Thymus (tissue), 11 donors: ENCODE data around the gene FRZB. TPM values are rescaled to one million over a fixed set of nuclear protein-coding genes. Genes with fewer than 3 reads are reported as not detected.
"Not testable (repeated sequence)": the region's sequence is repeated elsewhere in the genome, so short reads cannot be mapped to it uniquely, and the experiment has no call there.

ENCODE experiments used
- DNase-seq, 9 donors: peaks; one replicate each; pipeline ENCODE4 v3.0.0-alpha.2; 2013; ENCODE audit warnings: low spot score in 9 of 9, low read depth in 6 of 9, missing footprints in 1 of 9
- H3K27ac ChIP-seq, 2 donors: one replicate each; pipeline ENCODE4 v1.5.1; 2013; ENCODE audit warnings: control low read depth in 1 of 2, low read depth in 1 of 2, low read length in 1 of 2, mild to moderate bottlenecking in 1 of 2, moderate library complexity in 1 of 2
- H3K27me3 ChIP-seq, 2 donors: one replicate each; pipeline ENCODE4 v1.5.1; 2013; ENCODE audit warnings: low read length in 1 of 2; ENCODE audit not compliant: control insufficient read depth in 2 of 2, insufficient read depth in 1 of 2
- H3K36me3 ChIP-seq, 2 donors: one replicate each; pipeline ENCODE4 v1.5.1; 2013; ENCODE audit warnings: low read length in 1 of 2, mild to moderate bottlenecking in 1 of 2, moderate library complexity in 1 of 2; ENCODE audit not compliant: control insufficient read depth in 2 of 2, insufficient read depth in 2 of 2
- H3K4me1 ChIP-seq, 2 donors: one replicate each; pipeline ENCODE4 v1.5.1; 2013; ENCODE audit warnings: low read length in 2 of 2; ENCODE audit not compliant: control insufficient read depth in 2 of 2, insufficient read depth in 2 of 2
- H3K4me3 ChIP-seq, 2 donors: one replicate each; pipeline ENCODE4 v1.5.1; 2013; ENCODE audit warnings: low read length in 2 of 2, control low read depth in 1 of 2, mild to moderate bottlenecking in 1 of 2
- H3K9me3 ChIP-seq, 2 donors: one replicate each; pipeline ENCODE4 v1.5.1; 2013; ENCODE audit warnings: low read length in 1 of 2, mild to moderate bottlenecking in 1 of 2; ENCODE audit not compliant: control insufficient read depth in 2 of 2, insufficient read depth in 1 of 2
- WGBS: extraction: QIAGEN DNeasy Blood & Tissue Kit; methylation state at CpG from one replicate; pipeline ENCODE4 v1.1.7; 2013; 5-methylcytosine and 5-hydroxymethylcytosine counted together
- polyA plus RNA-seq: library from polyadenylated mRNA; stranded (reverse); fragments of 200-250 nt; gene quantifications from one replicate; pipeline ENCODE4 v1.2.3, GENCODE V29; 2013
- total RNA-seq: library from RNA; stranded (reverse); fragments of 120-200 nt; gene quantifications from one replicate; pipeline ENCODE4 v1.2.4, GENCODE V29; 2013
- donor health status: healthy.

Gene FRZB
- total and polyA plus RNA-seq, 2 donors: 2.5 to 5.0 TPM

- no peak for DNase-seq
- no peaks in the 10 kb centered on the region for H3K36me3 ChIP-seq
- H3K27me3 ChIP-seq: no peaks in the 10 kb centered on the region
- no peaks in the 10 kb centered on the region for H3K4me1 ChIP-seq
- H3K27ac ChIP-seq: no peak overlapping the region
- H3K9me3 ChIP-seq: no peaks in the 10 kb centered on the region
- H3K4me3 ChIP-seq: no peak overlapping the region
- 96% methylated on average over 2 of the region's 2 CpGs for WGBS
Observed at GRCh38 chr2:182883451-182883850, 17.0 kb upstream of the FRZB start.

- not testable (repeated sequence) for H3K27ac ChIP-seq, H3K4me1 ChIP-seq, H3K27me3 ChIP-seq, H3K9me3 ChIP-seq, H3K4me3 ChIP-seq, H3K36me3 ChIP-seq, DNase-seq
- 98% methylated on average over 1 of the region's 1 CpG for WGBS
Observed at GRCh38 chr2:182880100-182880499, 13.7 kb upstream of the FRZB start.

DNA sequence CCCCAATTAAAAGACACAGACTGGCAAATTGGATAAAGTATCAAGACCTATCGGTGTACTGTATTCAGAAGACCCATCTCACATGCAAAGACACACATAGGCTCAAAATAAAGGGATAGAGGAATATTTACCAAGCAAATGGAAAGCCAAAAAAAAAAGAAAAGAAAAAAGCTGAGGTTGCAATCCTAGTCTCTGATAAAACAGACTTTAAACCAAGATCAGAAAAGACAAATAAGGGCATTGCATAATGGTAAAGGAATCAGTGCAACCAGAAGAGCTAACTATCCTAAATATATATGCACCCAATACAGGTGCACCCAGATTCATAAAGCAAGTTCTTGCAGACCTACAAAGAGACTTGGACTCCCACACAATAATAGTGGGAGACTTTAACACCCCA, 10.2 kb upstream of the FRZB start:
- not testable (repeated sequence) for H3K4me3 ChIP-seq, H3K27me3 ChIP-seq, H3K9me3 ChIP-seq, H3K36me3 ChIP-seq, H3K27ac ChIP-seq, H3K4me1 ChIP-seq, DNase-seq
- 97% methylated on average over 1 of the region's 1 CpG for WGBS

DNA sequence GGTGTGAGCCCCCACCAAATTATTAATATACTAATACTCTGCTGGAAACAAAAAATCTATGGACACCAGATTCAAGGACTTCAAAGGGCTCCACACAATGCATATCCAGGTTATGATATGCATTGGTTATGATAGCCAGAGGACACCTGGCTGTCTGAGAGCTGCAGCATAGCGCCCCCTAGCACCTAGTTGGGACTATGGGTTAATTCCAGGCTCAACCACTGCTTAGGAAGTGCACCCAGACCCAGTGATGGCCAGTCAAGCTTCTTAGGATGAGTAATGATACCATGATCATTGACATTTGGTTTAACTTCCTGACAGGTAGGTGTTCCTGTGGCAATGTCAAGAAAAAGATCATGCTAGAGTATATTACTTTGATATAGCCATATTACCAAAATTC, 3.8 kb upstream of the FRZB start:
- Histone ChIP-seq H3K27me3 (peaks cover 19 to 28% of the 10 kb centered on the region in 2 donors), H3K9me3 (peaks cover 0 to 6% of the 10 kb centered on the region in 2 donors), H3K36me3 (no peaks in the 10 kb centered on the region), H3K27ac (no peak overlapping the region), H3K4me3 (no peak overlapping the region), H3K4me1 (peaks cover 0 to 23% of the 10 kb centered on the region in 2 donors)
- WGBS: 13% methylated on average over 1 of the region's 1 CpG
- DNase-seq: peak in 5 of 9 donors; percentile 21 to 61 (median 44)

DNA sequence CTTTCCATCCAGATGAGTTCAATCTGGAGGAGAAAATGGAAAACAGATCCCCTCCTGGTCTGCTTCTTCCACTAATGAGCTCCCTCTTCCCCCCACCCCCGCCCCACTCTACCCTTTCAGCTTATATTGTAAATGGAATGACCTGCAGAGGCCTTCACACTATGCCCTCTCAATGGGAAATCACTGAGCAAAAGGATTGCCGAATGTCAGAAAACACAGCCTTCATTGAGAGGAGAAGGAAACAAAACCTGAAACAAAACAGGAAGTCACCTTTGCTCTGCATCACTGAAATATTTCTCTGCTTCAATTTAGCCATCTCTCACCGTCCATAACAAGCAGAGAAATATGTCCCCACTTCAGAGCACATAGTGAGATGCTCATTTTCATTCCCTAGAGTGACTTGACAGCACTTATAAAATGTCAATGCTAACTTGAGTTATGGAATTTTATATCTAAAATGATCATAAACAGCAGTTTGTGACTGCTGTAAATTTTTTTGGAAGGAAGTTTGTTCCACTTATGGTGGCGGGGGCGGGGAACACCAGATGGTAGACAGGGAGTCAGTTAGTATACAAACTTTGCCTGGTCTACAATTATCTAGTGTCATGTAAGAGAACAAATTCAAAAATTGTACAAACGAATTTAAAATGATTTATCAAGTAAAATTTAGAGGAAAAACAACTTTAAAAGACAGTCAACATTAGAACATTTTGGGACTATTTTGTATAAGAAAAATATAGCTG, 1.8 kb upstream of the FRZB start:
- peaks cover 0 to 6% of the 10 kb centered on the region in 2 donors for H3K9me3 ChIP-seq
- H3K4me1 ChIP-seq: peaks cover 0 to 23% of the 10 kb centered on the region in 2 donors
- WGBS: 81% methylated on average over 6 of the region's 6 CpGs
- H3K4me3 ChIP-seq: no peak overlapping the region
- peaks cover 19 to 43% of the 10 kb centered on the region in 2 donors for H3K27me3 ChIP-seq
- DNase-seq: peak in 5 of 9 donors; percentile 15 to 67 (median 35)
- H3K27ac ChIP-seq: peak overlapping the region in 1 of 2 donors; percentile 87
- H3K36me3 ChIP-seq: no peaks in the 10 kb centered on the region

GRCh38 chr2:182867426-182868053, 1.1 kb upstream of the FRZB start:
- Histone ChIP-seq H3K4me3 (peak overlapping the region; percentile 36 to 51), H3K27ac (peak overlapping the region in 1 of 2 donors; percentile 87), H3K27me3 (peaks cover 19 to 43% of the 10 kb centered on the region in 2 donors), H3K36me3 (no peaks in the 10 kb centered on the region), H3K9me3 (peaks cover 0 to 6% of the 10 kb centered on the region in 2 donors), H3K4me1 (peaks cover 0 to 23% of the 10 kb centered on the region in 2 donors)
- DNase-seq: peak in 5 of 9 donors; percentile 10 to 51 (median 12)
- 46% methylated on average over 12 of the region's 12 CpGs for WGBS

GRCh38 chr2:182866095-182866460, 359 bp downstream of the FRZB start:
- Histone ChIP-seq H3K36me3 (no peaks in the 10 kb centered on the region), H3K4me3 (peak overlapping the region in 1 of 2 donors; percentile 51), H3K27me3 (peaks cover 19 to 43% of the 10 kb centered on the region in 2 donors), H3K4me1 (peaks cover 0 to 23% of the 10 kb centered on the region in 2 donors), H3K27ac (peak overlapping the region in 1 of 2 donors; percentile 87), H3K9me3 (peaks cover 0 to 6% of the 10 kb centered on the region in 2 donors)
- DNase-seq: peak in 5 of 9 donors; percentile 5 to 45 (median 13)
- 19% methylated on average over 19 of the region's 19 CpGs for WGBS

DNA sequence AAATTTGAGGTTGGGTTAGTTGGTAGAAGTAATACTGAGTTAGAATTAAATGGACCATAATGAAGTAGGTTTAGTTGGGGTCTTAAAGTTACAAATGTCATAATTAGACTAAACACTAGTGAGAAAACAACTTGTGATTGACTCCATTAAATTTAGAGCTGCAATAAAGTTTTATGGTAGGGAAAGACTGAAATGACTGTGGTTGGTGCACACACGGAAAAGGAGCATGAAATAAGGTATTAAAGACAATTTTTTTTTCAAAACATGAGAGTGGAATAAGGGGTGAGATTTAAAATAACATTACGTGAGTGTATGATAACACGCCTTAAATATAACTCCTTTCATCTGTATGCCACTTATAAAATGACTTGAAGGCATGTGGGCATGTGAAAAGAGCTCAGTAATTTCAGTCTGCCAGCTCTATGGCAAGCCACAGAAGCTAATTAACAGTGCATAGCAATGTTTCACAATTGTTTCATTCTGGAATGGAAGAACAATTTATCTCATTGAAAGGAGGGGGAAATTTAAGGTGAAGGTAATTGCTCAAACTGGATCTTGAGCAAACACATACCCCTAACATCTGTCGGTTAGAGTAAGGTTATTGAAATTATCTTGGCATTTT, 1.4 kb downstream of the FRZB start:
- Histone ChIP-seq H3K4me1 (peaks cover 0 to 23% of the 10 kb centered on the region in 2 donors), H3K27me3 (peaks cover 19 to 43% of the 10 kb centered on the region in 2 donors), H3K9me3 (peaks cover 0 to 6% of the 10 kb centered on the region in 2 donors), H3K27ac (no peak overlapping the region), H3K4me3 (no peak overlapping the region), H3K36me3 (no peaks in the 10 kb centered on the region)
- WGBS: 94% methylated on average over 4 of the region's 4 CpGs
- no peak for DNase-seq

DNA sequence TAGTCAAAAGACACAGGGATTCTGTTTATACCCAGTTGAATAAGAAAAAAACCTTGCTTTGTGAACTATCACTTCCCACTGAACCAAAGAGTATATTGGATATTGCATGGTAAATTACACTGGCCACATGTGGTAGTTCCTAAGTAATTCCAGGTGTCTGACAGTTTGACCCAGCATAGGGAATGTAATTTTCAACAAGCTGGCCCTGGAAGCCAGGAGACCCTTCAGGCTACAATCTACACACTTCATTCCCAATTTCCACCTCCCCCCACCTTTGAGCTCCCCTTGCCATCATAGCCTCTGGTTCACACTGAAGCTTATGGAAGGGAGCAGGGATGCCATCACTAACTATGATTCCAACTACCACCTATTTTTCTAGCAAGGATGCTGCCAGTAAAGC, 2.8 kb downstream of the FRZB start:
- Histone ChIP-seq H3K36me3 (no peaks in the 10 kb centered on the region), H3K4me3 (no peak overlapping the region), H3K27me3 (peaks cover 19 to 43% of the 10 kb centered on the region in 2 donors), H3K27ac (no peak overlapping the region), H3K4me1 (peaks cover 0 to 23% of the 10 kb centered on the region in 2 donors), H3K9me3 (peaks cover 0 to 6% of the 10 kb centered on the region in 2 donors)
- DNase-seq: no peak
